NT2/D1 (cell line): ENCODE data around the gene TMEM209.

Experiments used
- SUZ12 ChIP-seq: IDR thresholded peaks from 2 replicates; pipeline ENCODE4 v1.6.1; 2011; ENCODE audit not compliant: insufficient read length, insufficient read depth; ENCODE audit errors: extremely low read depth
- YY1 ChIP-seq: IDR thresholded peaks from 2 replicates; pipeline ENCODE4 v1.6.1; 2011; ENCODE audit not compliant: insufficient read length, insufficient read depth
- ZNF274 ChIP-seq: IDR thresholded peaks from 2 replicates; pipeline ENCODE4 v1.6.1; 2011; ENCODE audit warnings: mild to moderate bottlenecking, low read depth, low read length

GRCh38 chr7:130151591-130152492 lies 53.4 kb downstream of the TMEM209 start:
- no peak for TF ChIP-seq ZNF274
- no peak for TF ChIP-seq YY1
- TF ChIP-seq SUZ12 = no peak
